22Rv1 (cell line): Measurements from ENCODE around the gene LYL1.
A peak's percentile ranks its signal among the peaks of the same experiment; 100 is the strongest.

Experiments used
- H3K27ac ChIP-seq: fragments of 450-650 bp; 2 replicates; pipeline ENCODE4 v1.5.1; 2017
- CTCF ChIP-seq: fragments of 450-650 bp; IDR thresholded peaks from 2 replicates; pipeline ENCODE4 v1.5.1; 2017; ENCODE audit warnings: mild to moderate bottlenecking
- ZFX ChIP-seq: fragments of 450-650 bp; IDR thresholded peaks from 2 replicates; pipeline ENCODE4 v1.6.1; 2017; ENCODE audit warnings: antibody characterized with exemption, borderline replicate concordance

LYL1 gene

GRCh38 chr19:13054626-13055212, 47.9 kb downstream of the LYL1 start:
- TF ChIP-seq ZFX (no peak), CTCF (no peak)
- H3K27ac ChIP-seq = peak overlapping the region; percentile 68

- H3K27ac ChIP-seq = peak overlapping the region; percentile 68
- TF ChIP-seq ZFX = no peak
- TF ChIP-seq CTCF = no peak
Measured at GRCh38 chr19:13053761-13054625, 48.7 kb downstream of the LYL1 start.

- peak overlapping the region; percentile 68 for H3K27ac ChIP-seq
- TF ChIP-seq ZFX = no peak
- no peak for TF ChIP-seq CTCF
Measured at GRCh38 chr19:13053238-13053637, 49.4 kb downstream of the LYL1 start.

- TF ChIP-seq ZFX = no peak
- no peak for TF ChIP-seq CTCF
- H3K27ac ChIP-seq = peak overlapping the region; percentile 68
Measured at GRCh38 chr19:13052447-13053175, 50.0 kb downstream of the LYL1 start.

- TF ChIP-seq ZFX (no peak), CTCF (no peak)
- peak overlapping the region; percentile 68 for H3K27ac ChIP-seq
Measured at GRCh38 chr19:13051557-13052165, 51.0 kb downstream of the LYL1 start.

- TF ChIP-seq CTCF (no peak), ZFX (no peak)
- peak overlapping the region; percentile 68 for H3K27ac ChIP-seq
Measured at GRCh38 chr19:13050274-13050673, 52.4 kb downstream of the LYL1 start.
